ENCODE data around the gene NEK9.

- TF ChIP-seq, protein P1, sequence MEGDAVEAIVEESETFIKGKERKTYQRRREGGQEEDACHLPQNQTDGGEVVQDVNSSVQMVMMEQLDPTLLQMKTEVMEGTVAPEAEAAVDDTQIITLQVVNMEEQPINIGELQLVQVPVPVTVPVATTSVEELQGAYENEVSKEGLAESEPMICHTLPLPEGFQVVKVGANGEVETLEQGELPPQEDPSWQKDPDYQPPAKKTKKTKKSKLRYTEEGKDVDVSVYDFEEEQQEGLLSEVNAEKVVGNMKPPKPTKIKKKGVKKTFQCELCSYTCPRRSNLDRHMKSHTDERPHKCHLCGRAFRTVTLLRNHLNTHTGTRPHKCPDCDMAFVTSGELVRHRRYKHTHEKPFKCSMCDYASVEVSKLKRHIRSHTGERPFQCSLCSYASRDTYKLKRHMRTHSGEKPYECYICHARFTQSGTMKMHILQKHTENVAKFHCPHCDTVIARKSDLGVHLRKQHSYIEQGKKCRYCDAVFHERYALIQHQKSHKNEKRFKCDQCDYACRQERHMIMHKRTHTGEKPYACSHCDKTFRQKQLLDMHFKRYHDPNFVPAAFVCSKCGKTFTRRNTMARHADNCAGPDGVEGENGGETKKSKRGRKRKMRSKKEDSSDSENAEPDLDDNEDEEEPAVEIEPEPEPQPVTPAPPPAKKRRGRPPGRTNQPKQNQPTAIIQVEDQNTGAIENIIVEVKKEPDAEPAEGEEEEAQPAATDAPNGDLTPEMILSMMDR (IDR thresholded peaks at IDR 0.05; ENCODE audit: low read length), result no peak
- TF ChIP-seq EZH2 (IDR thresholded peaks at IDR 0.05; ENCODE audit: borderline replicate concordance, low read length), result no peak
Measured at GRCh38 chr14:75175677-75176141, 48.9 kb upstream of the NEK9 start.

Measured in OCI-LY1 (cell line).